Left ventricle myocardium inferior (tissue), 1 donor: ENCODE measurements around the gene TAC3. TPM values are rescaled to one million over a fixed set of nuclear protein-coding genes. Genes with fewer than 3 reads are reported as not detected.
"Not testable (repeated sequence)": the region's sequence is repeated elsewhere in the genome, so short reads cannot be mapped to it uniquely, and the experiment has no call there.

ENCODE experiments used
- DNase-seq: peaks from one replicate; pipeline ENCODE4 v3.0.0-alpha.2; 2020
- H3K27ac ChIP-seq: fragments of 200-600 bp; replicated peaks from 2 replicates; pipeline ENCODE4 v1.8.0; 2021
- H3K27me3 ChIP-seq: fragments of 200-600 bp; 2 replicates; pipeline ENCODE4 v1.8.0; 2021; ENCODE audit warnings: low read depth
- H3K36me3 ChIP-seq: fragments of 200-600 bp; 2 replicates; pipeline ENCODE4 v1.8.0; 2021
- H3K4me1 ChIP-seq: fragments of 200-600 bp; 2 replicates; pipeline ENCODE4 v1.8.0; 2021
- H3K4me3 ChIP-seq: fragments of 200-600 bp; 2 replicates; pipeline ENCODE4 v1.8.0; 2021; ENCODE audit warnings: mild to moderate bottlenecking, moderate library complexity
- H3K9me3 ChIP-seq: fragments of 200-600 bp; replicated peaks from 2 replicates; pipeline ENCODE4 v1.8.0; 2021
- CTCF ChIP-seq: fragments of 200-600 bp; IDR thresholded peaks from 2 replicates; pipeline ENCODE4 v1.8.0; 2021; ENCODE audit warnings: antibody characterized with exemption, mild to moderate bottlenecking, borderline replicate concordance
- intact Hi-C: fragments of 100-400 bp; cut with micrococcal nuclease; formaldehyde crosslinking; loops from one replicate; pipeline ENCODE4 v1.11.0; 2022
- total RNA-seq: library from RNA; stranded (reverse); fragmentation: NEBNext Ultra II Directional; extraction: Animal tissue kit (Norgen Biotek cat#: 25700); gene quantifications from one replicate; pipeline ENCODE4 v1.2.1, GENCODE V29; 2021
- donor health status: DM: no; HTN: yes; CAD: no; lungs with severe emphysema.

Gene TAC3
- total RNA-seq, 1 donor from 2014 or later = not detected

GRCh38 chr12:56990648-56991318, 25.5 kb downstream of the TAC3 start:
- Histone ChIP-seq H3K9me3 (no peaks in the 10 kb centered on the region), H3K27ac (peak overlapping the region; percentile 59), H3K36me3 (peaks cover 4% of the 10 kb centered on the region), H3K4me1 (peaks cover 39% of the 10 kb centered on the region), H3K4me3 (no peak overlapping the region), H3K27me3 (no peaks in the 10 kb centered on the region)
- no peak for DNase-seq
- intact Hi-C loops = no loop called here
- TF ChIP-seq CTCF = no peak

GRCh38 chr12:56989861-56990610, 26.3 kb downstream of the TAC3 start:
- Histone ChIP-seq H3K9me3 (no peaks in the 10 kb centered on the region), H3K27me3 (no peaks in the 10 kb centered on the region), H3K4me1 (peaks cover 39% of the 10 kb centered on the region), H3K36me3 (no peaks in the 10 kb centered on the region), H3K27ac (peak overlapping the region; percentile 59), H3K4me3 (no peak overlapping the region)
- DNase-seq = no peak
- no peak for TF ChIP-seq CTCF
- intact Hi-C loops = no loop called here

GRCh38 chr12:56988207-56988739, 28.1 kb downstream of the TAC3 start:
- intact Hi-C loops = no loop called here
- H3K9me3 ChIP-seq = no peaks in the 10 kb centered on the region
- H3K27ac ChIP-seq = peak overlapping the region; percentile 45
- H3K4me1 ChIP-seq = peaks cover 39% of the 10 kb centered on the region
- no peak for DNase-seq
- H3K27me3 ChIP-seq = no peaks in the 10 kb centered on the region
- peak overlapping the region; percentile 0 for H3K4me3 ChIP-seq
- no peak for TF ChIP-seq CTCF
- H3K36me3 ChIP-seq = no peaks in the 10 kb centered on the region

- Histone ChIP-seq H3K4me1 (peaks cover 39% of the 10 kb centered on the region), H3K27me3 (no peaks in the 10 kb centered on the region), H3K36me3 (no peaks in the 10 kb centered on the region), H3K27ac (peak overlapping the region; percentile 45), H3K9me3 (no peaks in the 10 kb centered on the region), H3K4me3 (peak overlapping the region; percentile 0)
- DNase-seq = peak; percentile 77
- peak; percentile 93 for TF ChIP-seq CTCF
- intact Hi-C loops = no loop called here
Measured at GRCh38 chr12:56987551-56988053, 28.7 kb downstream of the TAC3 start.

GRCh38 chr12:56987011-56987410, 29.3 kb downstream of the TAC3 start:
- intact Hi-C loops = no loop called here
- no peaks in the 10 kb centered on the region for H3K9me3 ChIP-seq
- no peaks in the 10 kb centered on the region for H3K36me3 ChIP-seq
- no peak for DNase-seq
- no peak for TF ChIP-seq CTCF
- peak overlapping the region; percentile 0 for H3K4me3 ChIP-seq
- no peaks in the 10 kb centered on the region for H3K27me3 ChIP-seq
- peaks cover 37% of the 10 kb centered on the region for H3K4me1 ChIP-seq
- no peak overlapping the region for H3K27ac ChIP-seq

GRCh38 chr12:56985714-56986113, 30.6 kb downstream of the TAC3 start:
- H3K27ac ChIP-seq, intact Hi-C loops: not testable (repeated sequence)

More at GRCh38 chr12:56985714-56986113, 30.6 kb downstream of the TAC3 start:
- not testable (repeated sequence) for H3K4me3 ChIP-seq, DNase-seq, H3K36me3 ChIP-seq, H3K9me3 ChIP-seq, H3K27me3 ChIP-seq
- H3K4me1 ChIP-seq = peaks cover 24% of the 10 kb centered on the region
